ENCODE data around the gene DNM2. TPM values are rescaled to one million over a fixed set of nuclear protein-coding genes. Genes with fewer than 3 reads are reported as not detected.

The DNM2 gene
- total RNA-seq, 1 donor from 2014 or later = 129 TPM

- H3K27me3 Mint-ChIP-seq (ENCODE audit: low read depth, unreplicated experiment) = peaks cover 9% of the 10 kb centered on the region
- Histone ChIP-seq H3K27me3 (ENCODE audit: insufficient read depth, low read length) (peaks cover 3% of the 10 kb centered on the region), H3K4me1 (ENCODE audit: insufficient read depth, low read length) (no peaks in the 10 kb centered on the region), H2AFZ (ENCODE audit: low read depth, low read length) (no peak overlapping the region), H3K79me2 (ENCODE audit: insufficient read depth, low read length) (no peaks in the 10 kb centered on the region), H3K4me3 (ENCODE audit: insufficient read depth, low read depth, low read length) (no peak overlapping the region), H4K20me1 (ENCODE audit: insufficient read depth, low read length) (no peaks in the 10 kb centered on the region), H3K9me3 (ENCODE audit: insufficient read depth, low read depth, low read length) (no peaks in the 10 kb centered on the region), H3K27ac (ENCODE audit: low read depth, low read length) (no peak overlapping the region), H3K4me2 (ENCODE audit: low read length) (no peak overlapping the region), H3K9ac (ENCODE audit: low read length) (no peak overlapping the region), H3K36me3 (ENCODE audit: insufficient read depth, low read length) (no peaks in the 10 kb centered on the region)
- DNase-seq (ENCODE audit: low read depth) (no peak), FAIRE-seq (no peak)
- H3K4me3 Mint-ChIP-seq (ENCODE audit: unreplicated experiment) = no peak overlapping the region
- H3K27ac Mint-ChIP-seq (ENCODE audit: unreplicated experiment) = no peak overlapping the region
- H3K36me3 Mint-ChIP-seq (ENCODE audit: low read depth, unreplicated experiment) = no peaks in the 10 kb centered on the region
- peaks cover 13% of the 10 kb centered on the region for H3K9me3 Mint-ChIP-seq (ENCODE audit: unreplicated experiment)
- no peaks in the 10 kb centered on the region for H3K4me1 Mint-ChIP-seq (ENCODE audit: low read depth, unreplicated experiment)
- TF ChIP-seq CTCF (IDR thresholded peaks at IDR 0.05; ENCODE audit: insufficient read depth, low read depth, low read length) = no peak
Observed at GRCh38 chr19:10846500-10847202, 128.8 kb downstream of the DNM2 start.

GRCh38 chr19:10848230-10848856, 130.5 kb downstream of the DNM2 start, which contains the start of gene C19orf38:
Gene C19orf38 (plus strand): TSS chr19:10848415. CDS start chr19:10848509, 94 bp downstream.
- FAIRE-seq = no peak
- Histone ChIP-seq H3K4me3 (ENCODE audit: insufficient read depth, low read depth, low read length) (no peak within 1 kb of the TSS), H3K9ac (ENCODE audit: low read length) (no peak within 1 kb of the TSS), H3K9me3 (ENCODE audit: insufficient read depth, low read depth, low read length) (no peaks in the 10 kb centered on the region), H3K27ac (ENCODE audit: low read depth, low read length) (no peak within 1 kb of the TSS), H2AFZ (ENCODE audit: low read depth, low read length) (no peak within 1 kb of the TSS), H3K4me1 (ENCODE audit: insufficient read depth, low read length) (no peaks in the 10 kb centered on the region), H3K4me2 (ENCODE audit: low read length) (no peak within 1 kb of the TSS), H3K36me3 (ENCODE audit: insufficient read depth, low read length) (no peaks in the 10 kb centered on the region), H3K79me2 (ENCODE audit: insufficient read depth, low read length) (no peaks in the 10 kb centered on the region), H3K27me3 (ENCODE audit: insufficient read depth, low read length) (peaks cover 3% of the 10 kb centered on the region), H4K20me1 (ENCODE audit: insufficient read depth, low read length) (no peaks in the 10 kb centered on the region)
- peaks cover 4% of the 10 kb centered on the region for H3K36me3 Mint-ChIP-seq (ENCODE audit: low read depth, unreplicated experiment)
- TF ChIP-seq EZH2 (IDR thresholded peaks at IDR 0.05; ENCODE audit: insufficient read depth, low read length) (no peak), CTCF (IDR thresholded peaks at IDR 0.05; ENCODE audit: insufficient read depth, low read depth, low read length) (no peak)
- DNase-seq (ENCODE audit: low read depth) = no peak
- H3K4me1 Mint-ChIP-seq (ENCODE audit: low read depth, unreplicated experiment) = no peaks in the 10 kb centered on the region
- H3K4me3 Mint-ChIP-seq (ENCODE audit: unreplicated experiment) = no peak within 1 kb of the TSS
- H3K9me3 Mint-ChIP-seq (ENCODE audit: unreplicated experiment) = peaks cover 13% of the 10 kb centered on the region
- peaks cover 10% of the 10 kb centered on the region for H3K27me3 Mint-ChIP-seq (ENCODE audit: low read depth, unreplicated experiment)
- H3K27ac Mint-ChIP-seq (ENCODE audit: unreplicated experiment) = no peak within 1 kb of the TSS

- no peaks in the 10 kb centered on the region for H3K4me1 Mint-ChIP-seq (ENCODE audit: low read depth, unreplicated experiment)
- Histone ChIP-seq H3K4me1 (ENCODE audit: insufficient read depth, low read length) (no peaks in the 10 kb centered on the region), H3K4me3 (ENCODE audit: insufficient read depth, low read depth, low read length) (no peak overlapping the region), H3K9ac (ENCODE audit: low read length) (no peak overlapping the region), H3K27me3 (ENCODE audit: insufficient read depth, low read length) (peaks cover 3% of the 10 kb centered on the region), H2AFZ (ENCODE audit: low read depth, low read length) (no peak overlapping the region), H3K36me3 (ENCODE audit: insufficient read depth, low read length) (no peaks in the 10 kb centered on the region), H3K27ac (ENCODE audit: low read depth, low read length) (no peak overlapping the region), H4K20me1 (ENCODE audit: insufficient read depth, low read length) (no peaks in the 10 kb centered on the region), H3K79me2 (ENCODE audit: insufficient read depth, low read length) (no peaks in the 10 kb centered on the region), H3K4me2 (ENCODE audit: low read length) (no peak overlapping the region), H3K9me3 (ENCODE audit: insufficient read depth, low read depth, low read length) (no peaks in the 10 kb centered on the region)
- H3K27me3 Mint-ChIP-seq (ENCODE audit: low read depth, unreplicated experiment) = peaks cover 7% of the 10 kb centered on the region
- no peak overlapping the region for H3K27ac Mint-ChIP-seq (ENCODE audit: unreplicated experiment)
- H3K4me3 Mint-ChIP-seq (ENCODE audit: unreplicated experiment) = no peak overlapping the region
- no peak for FAIRE-seq
- peaks cover 4% of the 10 kb centered on the region for H3K36me3 Mint-ChIP-seq (ENCODE audit: low read depth, unreplicated experiment)
- H3K9me3 Mint-ChIP-seq (ENCODE audit: unreplicated experiment) = peaks cover 9% of the 10 kb centered on the region
- no peak for DNase-seq (ENCODE audit: low read depth)
- TF ChIP-seq EZH2 (IDR thresholded peaks at IDR 0.05; ENCODE audit: insufficient read depth, low read length) (no peak), CTCF (IDR thresholded peaks at IDR 0.05; ENCODE audit: insufficient read depth, low read depth, low read length) (no peak)
Observed at GRCh38 chr19:10850631-10851030, 132.8 kb downstream of the DNM2 start.

Measured in astrocyte (in vitro differentiated cells and primary cell).